SK-N-SH (cell line): ENCODE data around the gene SRD5A2. TPM values are rescaled to one million over a fixed set of nuclear protein-coding genes. Genes with fewer than 3 reads are reported as not detected.

Experiments
- CTCF ChIA-PET: fragments of 300-600, 350-600 bp; formaldehyde crosslinking; extraction: SDS; loops from one replicate; lab custom pipeline; 2021; lab: Yijun Ruan, JAX
- POLR2A ChIA-PET: fragments of 350-600 bp; sonication (Branson Sonifier 250); formaldehyde crosslinking; extraction: SDS; loops from one replicate; lab custom pipeline; 2020; ENCODE audit warnings: antibody characterized with exemption, inconsistent platforms; lab: Yijun Ruan, JAX
- DNase-seq: peaks from one replicate; pipeline ENCODE4 v3.0.0; 2012
- H2AFZ ChIP-seq: fragments of 200-600 bp; sonication (generic); 2 replicates; pipeline ENCODE4 v1.8.1; 2016; ENCODE audit warnings: antibody characterized with exemption, mild to moderate bottlenecking, low read depth
- H3F3A ChIP-seq: fragments of 200-600 bp; sonication (generic); replicated peaks from 2 replicates; pipeline ENCODE3; 2016; ENCODE audit warnings: antibody characterized with exemption, mild to moderate bottlenecking; ENCODE audit not compliant: insufficient read depth
- H3K27ac ChIP-seq, 2 experiments: fragments of 200-500 bp in 1 of 2; fragments of 200-600 bp in 1 of 2; sonication (Bioruptor generic) in 1 of 2; sonication (generic), shearing (Covaris generic) in 1 of 2; 2 replicates each; pipeline versions ENCODE4 v1.5.1 to v1.6.1; 2014 to 2016; ENCODE audit warnings: low read depth in 2 of 2, inconsistent platforms in 1 of 2, low read length in 1 of 2, mild to moderate bottlenecking in 1 of 2, mixed read lengths in 1 of 2
- H3K27me3 ChIP-seq: fragments of 200-600 bp; sonication (generic), shearing (Covaris generic); 2 replicates; pipeline ENCODE4 v1.6.1; 2016; ENCODE audit warnings: mixed run types; ENCODE audit not compliant: insufficient read depth
- H3K36me3 ChIP-seq, 2 experiments: fragments of 200-500 bp in 1 of 2; fragments of 200-600 bp in 1 of 2; sonication (Bioruptor generic) in 1 of 2; sonication (generic) in 1 of 2; replicated peaks in 1 of 2; 2 replicates each; pipeline versions ENCODE3 to v1.5.1; 2014 to 2016; ENCODE audit warnings: low read length in 1 of 2, mild to moderate bottlenecking in 1 of 2; ENCODE audit not compliant: insufficient read depth in 2 of 2, control insufficient read depth in 1 of 2
- H3K4me1 ChIP-seq, 2 experiments: fragments of 200-500 bp in 1 of 2; fragments of 200-600 bp in 1 of 2; sonication (Bioruptor generic) in 1 of 2; sonication (generic), shearing (Covaris generic) in 1 of 2; 2 replicates each; pipeline versions ENCODE4 v1.5.1 to v1.6.1; 2014 to 2016; ENCODE audit warnings: low read depth in 1 of 2, low read length in 1 of 2, mixed run types in 1 of 2; ENCODE audit not compliant: insufficient read depth in 2 of 2, control insufficient read depth in 1 of 2
- H3K4me2 ChIP-seq: fragments of 200-600 bp; sonication (generic), shearing (Covaris generic); 2 replicates; pipeline ENCODE4 v1.6.1; 2017; ENCODE audit warnings: mixed run types
- H3K4me3 ChIP-seq, 2 experiments: fragments of 200-500 bp in 1 of 2; fragments of 200-600 bp in 1 of 2; sonication (Bioruptor generic) in 1 of 2; sonication (generic), shearing (Covaris generic) in 1 of 2; 2 replicates each; pipeline versions ENCODE4 v1.5.1 to v1.8.1; 2014 to 2016; ENCODE audit warnings: low read depth in 2 of 2, inconsistent platforms in 1 of 2, low read length in 1 of 2, mild to moderate bottlenecking in 1 of 2, mixed read lengths in 1 of 2, moderate library complexity in 1 of 2
- H3K79me2 ChIP-seq: fragments of 200-600 bp; sonication (generic); 2 replicates; pipeline ENCODE4 v1.8.1; 2017; ENCODE audit warnings: mild to moderate bottlenecking; ENCODE audit not compliant: insufficient read depth
- H3K9ac ChIP-seq: fragments of 200-600 bp; sonication (generic); 2 replicates; pipeline ENCODE4 v1.6.1; 2017; ENCODE audit warnings: mixed run types
- H3K9me2 ChIP-seq: fragments of 200-600 bp; sonication (generic); 2 replicates; pipeline ENCODE4 v1.6.1; 2017; ENCODE audit warnings: mixed run types
- H3K9me3 ChIP-seq: fragments of 200-600 bp; sonication (generic); 2 replicates; pipeline ENCODE4 v1.6.1; 2017; ENCODE audit warnings: mixed run types, mild to moderate bottlenecking, moderate library complexity
- H4K20me1 ChIP-seq: fragments of 200-600 bp; sonication (generic); 2 replicates; pipeline ENCODE4 v1.6.1; 2017; ENCODE audit warnings: mild to moderate bottlenecking, mixed run types; ENCODE audit not compliant: insufficient read depth
- EP300 ChIP-seq, 2 experiments: IDR thresholded peaks; 2 replicates each; pipeline versions ENCODE4 v1.4.0 to v1.6.1; 2012; ENCODE audit warnings: borderline replicate concordance in 1 of 2, low read depth in 1 of 2, low read length in 1 of 2
- FOXJ3 ChIP-seq: sonication (generic); formaldehyde crosslinking; IDR thresholded peaks from 2 replicates; pipeline ENCODE4 v1.5.1; 2020; ENCODE audit warnings: mild to moderate bottlenecking, missing genetic modification reagents
- MAX ChIP-seq: IDR thresholded peaks from 2 replicates; pipeline ENCODE4 v1.4.0; 2012; ENCODE audit warnings: low read depth
- MXI1 ChIP-seq: IDR thresholded peaks from 2 replicates; pipeline ENCODE4 v1.6.1; 2012; ENCODE audit warnings: mild to moderate bottlenecking, low read depth, low read length, improper control_type of control experiment
- REST ChIP-seq: IDR thresholded peaks from 2 replicates; pipeline ENCODE4 v1.6.1; 2012; ENCODE audit warnings: mild to moderate bottlenecking, low read depth, low read length, moderate library complexity
- RXRA ChIP-seq: IDR thresholded peaks from 2 replicates; pipeline ENCODE4 v1.4.0; 2012; ENCODE audit warnings: low read depth, mild to moderate bottlenecking, borderline replicate concordance
- SMC3 ChIP-seq: IDR thresholded peaks from 2 replicates; pipeline ENCODE4 v1.6.1; 2012; ENCODE audit warnings: low read depth, low read length, improper control_type of control experiment
- USF2 ChIP-seq: fragments of 150-350 bp; IDR thresholded peaks from 2 replicates; pipeline ENCODE4 v1.6.1; 2017; ENCODE audit warnings: antibody characterized with exemption, low read length, low read depth, borderline replicate concordance
- WGBS: methylation state at CpG from one replicate; pipeline ENCODE4 v1.1.6; 2017; ENCODE audit warnings: low lambda C conversion rate; 5-methylcytosine and 5-hydroxymethylcytosine counted together
- polyA plus RNA-seq, 3 experiments: library from polyadenylated mRNA; depleted of rRNA; stranded (reverse); fragments of >200 nt; gene quantifications; 2 replicates each; pipeline ENCODE4 v1.2.3, GENCODE V29; 2012

Gene SRD5A2
- polyA plus RNA-seq, 1 of the 3 experiments (the other 2 are of a cell fraction) = not detected

GRCh38 chr2:31531101-31531500 lies 49.6 kb downstream of the SRD5A2 start:
- Histone ChIP-seq H3K4me1 (no peaks in the 10 kb centered on the region), H3K9me3 (no peaks in the 10 kb centered on the region), H4K20me1 (no peaks in the 10 kb centered on the region), H3F3A (no peaks in the 10 kb centered on the region), H3K9ac (no peak overlapping the region), H3K4me3 (no peak overlapping the region), H3K27me3 (peaks cover 20% of the 10 kb centered on the region; the same call in 1 of the 2 replicates), H2AFZ (no peak overlapping the region), H3K9me2 (no peaks in the 10 kb centered on the region), H3K36me3 (no peaks in the 10 kb centered on the region), H3K4me2 (no peak overlapping the region), H3K79me2 (no peaks in the 10 kb centered on the region), H3K27ac (no peak overlapping the region)
- CTCF ChIA-PET = interaction anchor here (0.6 to 1.1 kb wide), 2 partner anchors 8 to 393 kb away, joined by 3 to 7 read pairs; no protein-coding TSS in a partner anchor
- POLR2A ChIA-PET = no interaction called here
- no peak for TF ChIP-seq REST
- no peak for DNase-seq
- 57% methylated on average over 5 of the region's 5 CpGs for WGBS

GRCh38 chr2:31529256-31529655 lies 51.5 kb downstream of the SRD5A2 start:
- CTCF ChIA-PET = no interaction called here
- 66% methylated on average over 8 of the region's 8 CpGs for WGBS

More at GRCh38 chr2:31529256-31529655, 51.5 kb downstream of the SRD5A2 start:
- Histone ChIP-seq H3K4me1 (no peaks in the 10 kb centered on the region), H2AFZ (no peak overlapping the region), H3K9me2 (no peaks in the 10 kb centered on the region), H3K4me2 (no peak overlapping the region), H3K36me3 (no peaks in the 10 kb centered on the region), H3K27ac (no peak overlapping the region), H3K4me3 (no peak overlapping the region), H4K20me1 (no peaks in the 10 kb centered on the region), H3K9me3 (no peaks in the 10 kb centered on the region), H3K79me2 (no peaks in the 10 kb centered on the region), H3K27me3 (peaks cover 20% of the 10 kb centered on the region; the same call in 1 of the 2 replicates), H3K9ac (no peak overlapping the region), H3F3A (no peaks in the 10 kb centered on the region)
- DNase-seq = no peak
- POLR2A ChIA-PET = no interaction called here
- TF ChIP-seq SMC3 (no peak), USF2 (no peak), RXRA (no peak), MXI1 (no peak), FOXJ3 (CRISPR knock-in tag) (no peak), MAX (no peak), EP300 (IDR thresholded peaks at IDR 0.05; ENCODE audit: borderline replicate concordance in 1 of 2, low read depth in 1 of 2, low read length in 1 of 2) (no peak)
